K562 (cell line): Measurements from ENCODE around the gene TAS2R41. TPM values are rescaled to one million over a fixed set of nuclear protein-coding genes. Genes with fewer than 3 reads are reported as not detected.

Source experiments
- ATF3 ChIP-seq, 2 experiments: fragments of 450-650 bp in 1 of 2; sonication (generic) in 1 of 2; formaldehyde crosslinking in 1 of 2; IDR thresholded peaks in 1 of 2; conservative IDR thresholded peaks in 1 of 2; 2 replicates each; pipeline versions ENCODE4 v1.6.1 to v1.8.1; 2016 to 2023; ENCODE audit warnings: mild to moderate bottlenecking in 2 of 2, moderate library complexity in 2 of 2, inconsistent platforms in 1 of 2, missing genetic modification reagents in 1 of 2
- ATF7 ChIP-seq: fragments of 450-650 bp; IDR thresholded peaks from 2 replicates; pipeline ENCODE4 v1.7.1; 2014; ENCODE audit warnings: mild to moderate bottlenecking, moderate library complexity
- C11orf30 ChIP-seq: fragments of 450-650 bp; IDR thresholded peaks from 2 replicates; pipeline ENCODE4 v1.6.1; 2016; ENCODE audit warnings: low read depth, mild to moderate bottlenecking
- CBFA2T2 ChIP-seq: fragments of 450-650 bp; conservative IDR thresholded peaks from 2 replicates; pipeline ENCODE4 v1.6.1; 2017; ENCODE audit warnings: mild to moderate bottlenecking
- CBX3 ChIP-seq, 2 experiments: IDR thresholded peaks; 1 replicate in 1 of 2; 2 replicates in 1 of 2; pipeline ENCODE4 v1.6.1; 2012; ENCODE audit warnings: inconsistent platforms in 2 of 2, low read length in 2 of 2, borderline replicate concordance in 1 of 2, control low read depth in 1 of 2
- DDX20 ChIP-seq: fragments of 450-650 bp; IDR thresholded peaks from 2 replicates; pipeline ENCODE4 v1.6.1; 2016; ENCODE audit warnings: missing genetic modification characterization, low read depth, mild to moderate bottlenecking, missing compliant biosample characterization, moderate library complexity
- EP300 ChIP-seq: IDR thresholded peaks from 2 replicates; pipeline ENCODE4 v1.6.1; 2012; ENCODE audit warnings: low read length, improper control_type of control experiment
- EP400 ChIP-seq: fragments of 450-650 bp; IDR thresholded peaks from 2 replicates; pipeline ENCODE4 v1.6.1; 2017; ENCODE audit warnings: antibody characterized with exemption, mild to moderate bottlenecking, moderate library complexity
- FOSL1 ChIP-seq: fragments of 200-800 bp; sonication (Bioruptor generic); conservative IDR thresholded peaks from 2 replicates; pipeline ENCODE4 v1.6.1; 2016; ENCODE audit warnings: missing genetic modification characterization, missing compliant biosample characterization
- KDM1A ChIP-seq, 2 experiments: fragments of 450-650 bp; IDR thresholded peaks; 2 replicates each; pipeline ENCODE4 v1.6.1; 2016; ENCODE audit warnings: mild to moderate bottlenecking in 2 of 2
- L3MBTL2 ChIP-seq: fragments of 450-650 bp; IDR thresholded peaks from 2 replicates; pipeline ENCODE4 v1.6.1; 2016; ENCODE audit warnings: mild to moderate bottlenecking, moderate library complexity
- MAFG ChIP-seq: fragments of 450-650 bp; conservative IDR thresholded peaks from 2 replicates; pipeline ENCODE4 v1.6.1; 2016; ENCODE audit warnings: missing genetic modification characterization, missing compliant biosample characterization
- NBN ChIP-seq: fragments of 450-650 bp; IDR thresholded peaks from 2 replicates; pipeline ENCODE4 v1.6.1; 2016; ENCODE audit warnings: low read depth, mild to moderate bottlenecking
- NCOA1 ChIP-seq: fragments of 450-650 bp; IDR thresholded peaks from 2 replicates; pipeline ENCODE4 v1.6.1; 2016; ENCODE audit warnings: low read depth
- NCOR1 ChIP-seq: fragments of 450-650 bp; IDR thresholded peaks from 2 replicates; pipeline ENCODE4 v1.6.1; 2016; ENCODE audit warnings: mild to moderate bottlenecking, moderate library complexity
- NFE2 ChIP-seq: IDR thresholded peaks from 2 replicates; pipeline ENCODE4 v1.6.1; 2014; ENCODE audit warnings: antibody characterized with exemption, low read depth
- NFIC ChIP-seq: fragments of 450-650 bp; IDR thresholded peaks from 2 replicates; pipeline ENCODE4 v1.6.1; 2017; ENCODE audit warnings: mild to moderate bottlenecking, inconsistent platforms
- NR3C1 ChIP-seq: sonication (generic); formaldehyde crosslinking; IDR thresholded peaks from 2 replicates; pipeline ENCODE4 v1.8.1; 2022; ENCODE audit warnings: missing genetic modification reagents
- NRF1 ChIP-seq, 2 experiments: fragments of 450-650 bp; IDR thresholded peaks in 1 of 2; conservative IDR thresholded peaks in 1 of 2; 2 replicates each; pipeline ENCODE4 v1.6.1; 2014; ENCODE audit warnings: mild to moderate bottlenecking in 2 of 2
- POLR2AphosphoS5 ChIP-seq: IDR thresholded peaks from 2 replicates; pipeline ENCODE4 v1.6.1; 2011; ENCODE audit warnings: mild to moderate bottlenecking, low read depth, low read length, moderate library complexity; ENCODE audit not compliant: control insufficient read depth, insufficient read depth
- RBM17 ChIP-seq: fragments of 200-400 bp; formaldehyde crosslinking; IDR thresholded peaks from 2 replicates; pipeline ENCODE4 v1.6.1; 2017; ENCODE audit warnings: low read depth, mild to moderate bottlenecking, low read length, borderline replicate concordance
- RNF2 ChIP-seq: sonication (generic); IDR thresholded peaks from 2 replicates; pipeline ENCODE4 v1.6.1; 2016
- SMARCE1 ChIP-seq: fragments of 450-650 bp; IDR thresholded peaks from 2 replicates; pipeline ENCODE4 v1.7.1; 2016; ENCODE audit warnings: mild to moderate bottlenecking
- ZNF175 ChIP-seq: fragments of 200-800 bp; sonication (Bioruptor generic); IDR thresholded peaks from 2 replicates; pipeline ENCODE4 v1.6.1; 2016; ENCODE audit warnings: low read depth, mild to moderate bottlenecking, missing genetic modification characterization, missing compliant biosample characterization
- ZNF24 ChIP-seq: fragments of 450-650 bp; IDR thresholded peaks from 2 replicates; pipeline ENCODE4 v1.6.1; 2016
- ZNF316 ChIP-seq: fragments of 450-650 bp; IDR thresholded peaks from 2 replicates; pipeline ENCODE4 v1.6.1; 2016
- ZNF695 ChIP-seq: fragments of 450-650 bp; formaldehyde crosslinking; IDR thresholded peaks from 2 replicates; pipeline ENCODE4 v1.4.0; 2020; ENCODE audit warnings: mild to moderate bottlenecking, moderate library complexity
- polyA plus RNA-seq, 8 experiments: library from polyadenylated mRNA; depleted of rRNA in 4 of 8; stranded (reverse) in 5 of 8; unstranded in 3 of 8; fragments of >200 nt; fragmentation: Nextera tagmentation in 2 of 8; fragmentation: Illumina TruSeq in 1 of 8; extraction: Ambion mirVana in 2 of 8; extraction: Trizol in 1 of 8; gene quantifications; 2 replicates each; pipeline versions ENCODE4 v1.2.1 to v1.2.3, GENCODE V29; 2011 to 2014; ENCODE audit warnings: inconsistent platforms in 1 of 8, missing spikeins in 1 of 8
- total RNA-seq, 7 experiments: library from RNA; depleted of rRNA in 6 of 7; stranded (reverse); fragments of >200 nt in 6 of 7; fragmentation: Illumina TruSeq in 2 of 7; extraction: Trizol in 2 of 7; gene quantifications; 2 replicates each; pipeline versions ENCODE4 v1.2.1 to v1.2.3, GENCODE V29; 2011 to 2021; ENCODE audit warnings: low replicate concordance in 1 of 7
- TF ChIP-seq, protein P1 (sequence below): fragments of 450-650 bp; IDR thresholded peaks from 2 replicates; pipeline ENCODE4 v1.6.1; 2016
- TF ChIP-seq, protein P2 (sequence below): IDR thresholded peaks from 2 replicates; pipeline ENCODE4 v1.6.1; 2016; ENCODE audit warnings: missing genetic modification characterization, missing compliant biosample characterization

Gene TAS2R41
- total and polyA plus RNA-seq, 9 of the 15 experiments (the other 6 are each of a cell fraction or from before 2014, with no cell fraction given), result not detected

GRCh38 chr7:143507094-143507518 is 29.4 kb downstream of the TAS2R41 start (continued):
- peak; percentile 26; the same call in 1 of the 2 replicates for TF ChIP-seq ATF3 (IDR thresholded peaks at IDR 0.05)
- no peak for TF ChIP-seq ATF3 (CRISPR knock-in tag; conservative IDR thresholded peaks at IDR 0.05)
- TF ChIP-seq CBFA2T2, result peak; percentile 80
- TF ChIP-seq, protein P1, sequence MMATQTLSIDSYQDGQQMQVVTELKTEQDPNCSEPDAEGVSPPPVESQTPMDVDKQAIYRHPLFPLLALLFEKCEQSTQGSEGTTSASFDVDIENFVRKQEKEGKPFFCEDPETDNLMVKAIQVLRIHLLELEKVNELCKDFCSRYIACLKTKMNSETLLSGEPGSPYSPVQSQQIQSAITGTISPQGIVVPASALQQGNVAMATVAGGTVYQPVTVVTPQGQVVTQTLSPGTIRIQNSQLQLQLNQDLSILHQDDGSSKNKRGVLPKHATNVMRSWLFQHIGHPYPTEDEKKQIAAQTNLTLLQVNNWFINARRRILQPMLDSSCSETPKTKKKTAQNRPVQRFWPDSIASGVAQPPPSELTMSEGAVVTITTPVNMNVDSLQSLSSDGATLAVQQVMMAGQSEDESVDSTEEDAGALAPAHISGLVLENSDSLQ, result peak; percentile 33; the same call in 1 of the 2 replicates
- TF ChIP-seq NFIC, result peak; percentile 24; the same call in 1 of the 2 replicates
- peak; percentile 28; the same call in 1 of the 2 replicates for TF ChIP-seq RNF2
- TF ChIP-seq EP300, result peak; percentile 47; the same call in 1 of the 2 replicates
- 0 out of 2 replicates have a peak, but pooled peaks have one; percentile 43 for TF ChIP-seq POLR2AphosphoS5
- no peak for TF ChIP-seq NBN
- TF ChIP-seq ZNF316, result peak; percentile 76
- peak; percentile 80 for TF ChIP-seq NFE2
- TF ChIP-seq NCOA1, result 0 out of 2 replicates have a peak, but pooled peaks have one; percentile 24
- peak; percentile 86; the same call in 1 of the 2 replicates for TF ChIP-seq FOSL1 (tag)
- no peak for TF ChIP-seq ZNF175 (CRISPR knock-in tag)
- TF ChIP-seq DDX20 (tag), result no peak
- TF ChIP-seq NR3C1, result no peak
- TF ChIP-seq KDM1A (IDR thresholded peaks at IDR 0.05), result peak; percentile 66 to 77; a peak in 3 of 4 replicates
- TF ChIP-seq C11orf30, result peak; percentile 41; the same call in 1 of the 2 replicates
- no peak for TF ChIP-seq RBM17
- TF ChIP-seq MAFG, result 0 out of 2 replicates have a peak, but pooled peaks have one; percentile 45
- TF ChIP-seq ATF7, result 0 out of 2 replicates have a peak, but pooled peaks have one; percentile 16
- TF ChIP-seq, protein P2, sequence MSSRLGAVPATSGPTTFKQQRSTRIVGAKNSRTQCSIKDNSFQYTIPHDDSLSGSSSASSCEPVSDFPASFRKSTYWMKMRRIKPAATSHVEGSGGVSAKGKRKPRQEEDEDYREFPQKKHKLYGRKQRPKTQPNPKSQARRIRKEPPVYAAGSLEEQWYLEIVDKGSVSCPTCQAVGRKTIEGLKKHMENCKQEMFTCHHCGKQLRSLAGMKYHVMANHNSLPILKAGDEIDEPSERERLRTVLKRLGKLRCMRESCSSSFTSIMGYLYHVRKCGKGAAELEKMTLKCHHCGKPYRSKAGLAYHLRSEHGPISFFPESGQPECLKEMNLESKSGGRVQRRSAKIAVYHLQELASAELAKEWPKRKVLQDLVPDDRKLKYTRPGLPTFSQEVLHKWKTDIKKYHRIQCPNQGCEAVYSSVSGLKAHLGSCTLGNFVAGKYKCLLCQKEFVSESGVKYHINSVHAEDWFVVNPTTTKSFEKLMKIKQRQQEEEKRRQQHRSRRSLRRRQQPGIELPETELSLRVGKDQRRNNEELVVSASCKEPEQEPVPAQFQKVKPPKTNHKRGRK (tag), result no peak
- peak; percentile 85 for TF ChIP-seq L3MBTL2
- TF ChIP-seq EP400, result peak; percentile 61; the same call in 1 of the 2 replicates
- peak; percentile 83 for TF ChIP-seq ZNF24
- TF ChIP-seq CBX3 (IDR thresholded peaks at IDR 0.05; ENCODE audit: borderline replicate concordance in 1 of 2, low read length in 2 of 2), result peak in 1 of 2 experiments; percentile 66; a peak in 2 of 3 replicates
- peak; percentile 47; the same call in 1 of the 2 replicates for TF ChIP-seq SMARCE1
- TF ChIP-seq ZNF695 (CRISPR knock-in tag), result no peak
- TF ChIP-seq NCOR1, result peak; percentile 66
- TF ChIP-seq NRF1 (conservative IDR thresholded peaks at IDR 0.05 in 1 of 2, IDR thresholded peaks at IDR 0.05 in 1 of 2), result peak in 1 of 2 experiments; percentile 41; a peak in 1 of 4 replicates
